ENCODE results near the gene SLC27A2. TPM values are rescaled to one million over a fixed set of nuclear protein-coding genes. Genes with fewer than 3 reads are reported as not detected.

The SLC27A2 gene
- total and polyA plus RNA-seq, 7 experiments from 2014 or later, result 0.17 to 28.2 (median 0.43) TPM

DNA sequence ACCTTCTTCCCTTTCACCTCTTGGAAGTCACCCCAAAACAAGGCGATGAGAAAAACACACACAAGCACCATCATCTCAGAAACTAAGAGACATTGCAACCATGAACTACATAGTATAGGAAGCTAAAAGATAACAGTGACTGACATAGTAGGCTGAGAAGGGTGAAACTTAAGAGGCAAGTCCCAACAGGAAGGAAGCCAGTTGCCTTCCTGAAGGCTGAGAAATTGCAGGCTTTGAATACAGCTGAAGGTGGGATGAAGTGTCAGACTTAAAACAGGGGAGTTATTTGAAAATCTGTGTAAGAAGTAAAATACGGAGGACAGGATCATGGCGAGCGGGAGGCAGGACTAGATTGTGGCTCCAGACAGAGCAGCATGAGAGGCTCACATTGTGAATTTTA lies 27.8 kb downstream of the SLC27A2 start:
- Histone ChIP-seq H3K4me1 (ENCODE audit: control insufficient read depth in 2 of 2, insufficient read depth in 2 of 2, low read length in 2 of 2) (no peaks in the 10 kb centered on the region), H3K27me3 (ENCODE audit: control insufficient read depth in 2 of 2, insufficient read depth in 2 of 2, low read length in 2 of 2) (no peaks in the 10 kb centered on the region), H3K9me3 (ENCODE audit: control insufficient read depth in 2 of 3, low read length in 3 of 3) (no peaks in the 10 kb centered on the region), H3K4me3 (ENCODE audit: low read length) (no peak overlapping the region), H3K27ac (ENCODE audit: low read depth, low read length) (no peak overlapping the region), H3K36me3 (ENCODE audit: control insufficient read depth in 2 of 3, insufficient read depth in 3 of 3, low read length in 3 of 3) (no peaks in the 10 kb centered on the region)
- Mint-ChIP-seq H3K9me3 (peaks cover 9 to 34% (median 17%) of the 10 kb centered on the region in 11 donors), H3K4me1 (peaks cover 0 to 11% (median 0%) of the 10 kb centered on the region in 7 donors), H3K27me3 (peaks cover 0 to 44% (median 11%) of the 10 kb centered on the region in 5 donors), H3K27ac (no peak overlapping the region), H3K4me3 (no peak overlapping the region), H3K36me3 (peaks cover 3 to 78% (median 10%) of the 10 kb centered on the region in 5 donors)
- DNase-seq (no peak), ATAC-seq (no peak)
- intact Hi-C loops (cut with micrococcal nuclease), result no loop called here
- ChIA-PET POLR2A (no interaction called here), CTCF (no interaction called here)

DNA sequence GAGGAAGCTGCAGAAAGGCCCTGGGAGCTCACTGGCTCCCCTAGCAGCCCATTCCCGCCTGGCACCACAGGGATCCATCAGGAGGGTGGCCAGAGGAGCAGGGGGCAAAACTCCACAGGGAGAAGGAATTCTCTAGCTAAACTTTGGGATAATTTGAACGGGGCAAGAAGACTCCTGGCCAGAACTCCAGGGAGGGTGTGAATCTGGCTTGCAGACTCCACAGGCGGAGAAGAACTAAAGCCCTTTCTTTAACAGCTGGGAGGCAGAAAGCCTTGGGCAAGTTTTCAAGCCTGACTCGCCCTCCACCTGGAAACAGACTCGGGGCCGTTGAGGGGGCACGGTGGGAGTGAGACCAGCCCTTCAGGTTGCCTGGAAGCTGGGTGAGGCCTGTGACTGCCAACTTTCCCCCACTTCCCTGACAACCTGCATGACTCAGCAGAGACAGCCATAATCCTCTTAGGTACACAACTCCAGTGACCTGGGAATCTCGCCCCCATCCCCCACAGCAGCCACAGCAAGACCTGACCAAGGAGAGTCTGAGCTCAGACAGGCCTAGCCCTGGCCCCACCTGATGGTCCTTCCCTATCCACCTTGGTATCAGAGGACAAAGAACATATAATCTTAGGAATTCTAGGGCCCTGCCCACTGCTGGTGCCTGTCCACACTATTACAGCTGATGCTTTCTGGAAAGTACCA lies 28.6 kb downstream of the SLC27A2 start:
- peaks cover 0 to 46% (median 11%) of the 10 kb centered on the region in 5 donors for H3K27me3 Mint-ChIP-seq
- ChIA-PET POLR2A (no interaction called here), CTCF (interaction anchor here (0.9 kb wide), 1 partner anchor 10 kb away, joined by 3 read pairs; no protein-coding TSS in a partner anchor)
- no peak for ATAC-seq
- H3K9me3 ChIP-seq (ENCODE audit: control insufficient read depth in 2 of 3, low read length in 3 of 3), result no peaks in the 10 kb centered on the region
- H3K27ac ChIP-seq (ENCODE audit: low read depth, low read length), result no peak overlapping the region
- H3K36me3 Mint-ChIP-seq, result peaks cover 3 to 82% (median 10%) of the 10 kb centered on the region in 5 donors
- H3K4me1 Mint-ChIP-seq, result peaks cover 0 to 11% (median 0%) of the 10 kb centered on the region in 7 donors
- no peaks in the 10 kb centered on the region for H3K27me3 ChIP-seq (ENCODE audit: control insufficient read depth in 2 of 2, insufficient read depth in 2 of 2, low read length in 2 of 2)
- H3K4me1 ChIP-seq (ENCODE audit: control insufficient read depth in 2 of 2, insufficient read depth in 2 of 2, low read length in 2 of 2), result no peaks in the 10 kb centered on the region
- H3K4me3 Mint-ChIP-seq, result no peak overlapping the region
- no peak overlapping the region for H3K27ac Mint-ChIP-seq
- peaks cover 9 to 34% (median 17%) of the 10 kb centered on the region in 11 donors for H3K9me3 Mint-ChIP-seq
- no peak for DNase-seq
- intact Hi-C loops (cut with micrococcal nuclease), result no loop called here
- no peak overlapping the region for H3K4me3 ChIP-seq (ENCODE audit: low read length)
- H3K36me3 ChIP-seq (ENCODE audit: control insufficient read depth in 2 of 3, insufficient read depth in 3 of 3, low read length in 3 of 3), result no peaks in the 10 kb centered on the region

GRCh38 chr15:50218291-50218690 lies 36.3 kb downstream of the SLC27A2 start:
- DNase-seq (no peak), ATAC-seq (no peak)
- CTCF ChIA-PET, result no interaction called here
- no peak overlapping the region for H3K27ac Mint-ChIP-seq
- Histone ChIP-seq H3K27me3 (ENCODE audit: control insufficient read depth in 2 of 2, insufficient read depth in 2 of 2, low read length in 2 of 2) (no peaks in the 10 kb centered on the region), H3K4me3 (ENCODE audit: low read length) (no peak overlapping the region), H3K27ac (ENCODE audit: low read depth, low read length) (no peak overlapping the region), H3K4me1 (ENCODE audit: control insufficient read depth in 2 of 2, insufficient read depth in 2 of 2, low read length in 2 of 2) (no peaks in the 10 kb centered on the region), H3K9me3 (ENCODE audit: control insufficient read depth in 2 of 3, low read length in 3 of 3) (no peaks in the 10 kb centered on the region), H3K36me3 (ENCODE audit: control insufficient read depth in 2 of 3, insufficient read depth in 3 of 3, low read length in 3 of 3) (no peaks in the 10 kb centered on the region)
- H3K27me3 Mint-ChIP-seq, result peaks cover 0 to 27% (median 6%) of the 10 kb centered on the region in 5 donors
- H3K4me3 Mint-ChIP-seq, result no peak overlapping the region
- intact Hi-C loops (cut with micrococcal nuclease), result no loop called here
- POLR2A ChIA-PET, result no interaction called here
- peaks cover 0 to 8% (median 0%) of the 10 kb centered on the region in 11 donors for H3K9me3 Mint-ChIP-seq
- peaks cover 0 to 36% (median 0%) of the 10 kb centered on the region in 5 donors for H3K36me3 Mint-ChIP-seq
- H3K4me1 Mint-ChIP-seq, result peaks cover 0 to 14% (median 0%) of the 10 kb centered on the region in 7 donors

GRCh38 chr15:50218691-50219090 lies 36.7 kb downstream of the SLC27A2 start:
- intact Hi-C loops (cut with micrococcal nuclease), result no loop called here
- Histone ChIP-seq H3K4me1 (ENCODE audit: control insufficient read depth in 2 of 2, insufficient read depth in 2 of 2, low read length in 2 of 2) (no peaks in the 10 kb centered on the region), H3K4me3 (ENCODE audit: low read length) (no peak overlapping the region), H3K36me3 (ENCODE audit: control insufficient read depth in 2 of 3, insufficient read depth in 3 of 3, low read length in 3 of 3) (no peaks in the 10 kb centered on the region), H3K27me3 (ENCODE audit: control insufficient read depth in 2 of 2, insufficient read depth in 2 of 2, low read length in 2 of 2) (no peaks in the 10 kb centered on the region), H3K9me3 (ENCODE audit: control insufficient read depth in 2 of 3, low read length in 3 of 3) (no peaks in the 10 kb centered on the region), H3K27ac (ENCODE audit: low read depth, low read length) (no peak overlapping the region)
- H3K4me3 Mint-ChIP-seq, result no peak overlapping the region
- ChIA-PET CTCF (no interaction called here), POLR2A (no interaction called here)
- peaks cover 0 to 12% (median 0%) of the 10 kb centered on the region in 7 donors for H3K4me1 Mint-ChIP-seq
- H3K27ac Mint-ChIP-seq, result no peak overlapping the region
- no peak for ATAC-seq
- no peak for DNase-seq
- peaks cover 0 to 27% (median 5%) of the 10 kb centered on the region in 5 donors for H3K27me3 Mint-ChIP-seq
- peaks cover 0 to 39% (median 0%) of the 10 kb centered on the region in 5 donors for H3K36me3 Mint-ChIP-seq
- H3K9me3 Mint-ChIP-seq, result peaks cover 0 to 6% (median 0%) of the 10 kb centered on the region in 11 donors

- Histone ChIP-seq H3K27ac (ENCODE audit: low read depth, low read length) (no peak overlapping the region), H3K4me1 (ENCODE audit: control insufficient read depth in 2 of 2, insufficient read depth in 2 of 2, low read length in 2 of 2) (no peaks in the 10 kb centered on the region), H3K36me3 (ENCODE audit: control insufficient read depth in 2 of 3, insufficient read depth in 3 of 3, low read length in 3 of 3) (no peaks in the 10 kb centered on the region), H3K9me3 (ENCODE audit: control insufficient read depth in 2 of 3, low read length in 3 of 3) (no peaks in the 10 kb centered on the region), H3K27me3 (ENCODE audit: control insufficient read depth in 2 of 2, insufficient read depth in 2 of 2, low read length in 2 of 2) (no peaks in the 10 kb centered on the region), H3K4me3 (ENCODE audit: low read length) (no peak overlapping the region)
- Mint-ChIP-seq H3K36me3 (peaks cover 0 to 33% (median 0%) of the 10 kb centered on the region in 5 donors), H3K27me3 (peaks cover 0 to 17% (median 0%) of the 10 kb centered on the region in 5 donors), H3K27ac (no peak overlapping the region), H3K4me3 (no peak overlapping the region), H3K4me1 (peaks cover 0 to 10% (median 0%) of the 10 kb centered on the region in 7 donors), H3K9me3 (no peaks in the 10 kb centered on the region)
- CTCF ChIA-PET, result interaction anchor here (0.6 to 0.7 kb wide), 2 partner anchors 9 to 342 kb away, joined by 3 to 4 read pairs; no protein-coding TSS in a partner anchor
- POLR2A ChIA-PET, result interaction anchor here (0.5 kb wide), 1 partner anchor 129 kb away, joined by 3 read pairs; no protein-coding TSS in a partner anchor
- intact Hi-C loops (cut with micrococcal nuclease), result no loop called here
- no peak for ATAC-seq
- no peak for DNase-seq
These were observed 37.8 kb downstream of the SLC27A2 start for GRCh38 chr15:50219820-50220219.

- H3K9me3 Mint-ChIP-seq, result no peaks in the 10 kb centered on the region
- H3K27me3 Mint-ChIP-seq, result peaks cover 0 to 4% (median 0%) of the 10 kb centered on the region in 5 donors
- H3K36me3 ChIP-seq (ENCODE audit: control insufficient read depth in 2 of 3, insufficient read depth in 3 of 3, low read length in 3 of 3), result no peaks in the 10 kb centered on the region
- H3K4me1 ChIP-seq (ENCODE audit: control insufficient read depth in 2 of 2, insufficient read depth in 2 of 2, low read length in 2 of 2), result no peaks in the 10 kb centered on the region
- DNase-seq, result no peak
- no peaks in the 10 kb centered on the region for H3K27me3 ChIP-seq (ENCODE audit: control insufficient read depth in 2 of 2, insufficient read depth in 2 of 2, low read length in 2 of 2)
- H3K9me3 ChIP-seq (ENCODE audit: control insufficient read depth in 2 of 3, low read length in 3 of 3), result no peaks in the 10 kb centered on the region
- POLR2A ChIA-PET, result no interaction called here
- peak overlapping the region in 1 of 9 donors; percentile 60 for H3K27ac Mint-ChIP-seq
- no peak for ATAC-seq
- no peak overlapping the region for H3K4me3 Mint-ChIP-seq
- no peak overlapping the region for H3K27ac ChIP-seq (ENCODE audit: low read depth, low read length)
- CTCF ChIA-PET, result no interaction called here
- H3K4me1 Mint-ChIP-seq, result peaks cover 0 to 10% (median 0%) of the 10 kb centered on the region in 7 donors
- intact Hi-C loops (cut with micrococcal nuclease), result no loop called here
- H3K4me3 ChIP-seq (ENCODE audit: low read length), result no peak overlapping the region
- H3K36me3 Mint-ChIP-seq, result peaks cover 0 to 26% (median 0%) of the 10 kb centered on the region in 5 donors
These were observed 40.2 kb downstream of the SLC27A2 start for GRCh38 chr15:50222181-50222580.

GRCh38 chr15:50224606-50225005 lies 42.6 kb downstream of the SLC27A2 start:
- ChIA-PET CTCF (no interaction called here), POLR2A (interaction anchor here (0.6 kb wide), 1 partner anchor 13 kb away, joined by 4 read pairs; no protein-coding TSS in a partner anchor)
- H3K9me3 Mint-ChIP-seq, result no peaks in the 10 kb centered on the region
- H3K4me1 Mint-ChIP-seq, result no peaks in the 10 kb centered on the region
- no peaks in the 10 kb centered on the region for H3K27me3 Mint-ChIP-seq
- no peak overlapping the region for H3K27ac Mint-ChIP-seq
- ATAC-seq, result no peak
- H3K4me3 ChIP-seq (ENCODE audit: low read length), result no peak overlapping the region
- no peaks in the 10 kb centered on the region for H3K27me3 ChIP-seq (ENCODE audit: control insufficient read depth in 2 of 2, insufficient read depth in 2 of 2, low read length in 2 of 2)
- no peak overlapping the region for H3K27ac ChIP-seq (ENCODE audit: low read depth, low read length)
- DNase-seq, result no peak
- H3K36me3 ChIP-seq (ENCODE audit: control insufficient read depth in 2 of 3, insufficient read depth in 3 of 3, low read length in 3 of 3), result no peaks in the 10 kb centered on the region
- H3K4me3 Mint-ChIP-seq, result no peak overlapping the region
- no peaks in the 10 kb centered on the region for H3K4me1 ChIP-seq (ENCODE audit: control insufficient read depth in 2 of 2, insufficient read depth in 2 of 2, low read length in 2 of 2)
- intact Hi-C loops (cut with micrococcal nuclease), result no loop called here
- no peaks in the 10 kb centered on the region for H3K9me3 ChIP-seq (ENCODE audit: control insufficient read depth in 2 of 3, low read length in 3 of 3)
- peaks cover 0 to 39% (median 0%) of the 10 kb centered on the region in 5 donors for H3K36me3 Mint-ChIP-seq
